Vagina (tissue), 2 donors: ENCODE data around the gene PDLIM3.

Experiments used
- POLR2A ChIP-seq, 2 donors: fragments of 450-650 bp; IDR thresholded peaks; one replicate each; pipeline ENCODE4 v1.6.1; 2017; ENCODE audit warnings: antibody characterized with exemption in 2 of 2, mild to moderate bottlenecking in 2 of 2, moderate library complexity in 2 of 2
- POLR2AphosphoS5 ChIP-seq, 2 donors: sonication (generic); formaldehyde crosslinking; IDR thresholded peaks; one replicate each; pipeline ENCODE4 v1.9.0; 2017; ENCODE audit warnings: antibody characterized with exemption in 2 of 2, mild to moderate bottlenecking in 2 of 2, low read depth in 1 of 2; ENCODE audit not compliant: insufficient read depth in 1 of 2
- TF ChIP-seq, protein P1 (sequence below), 3 experiments: fragments of 450-650 bp in 2 of 3; fragments of 200-600 bp in 1 of 3; sonication (generic) in 1 of 3; IDR thresholded peaks; one replicate each; pipeline ENCODE4 v1.5.1; 2017 to 2019; ENCODE audit warnings: antibody characterized with exemption in 3 of 3, mild to moderate bottlenecking in 2 of 3, moderate library complexity in 2 of 3

DNA sequence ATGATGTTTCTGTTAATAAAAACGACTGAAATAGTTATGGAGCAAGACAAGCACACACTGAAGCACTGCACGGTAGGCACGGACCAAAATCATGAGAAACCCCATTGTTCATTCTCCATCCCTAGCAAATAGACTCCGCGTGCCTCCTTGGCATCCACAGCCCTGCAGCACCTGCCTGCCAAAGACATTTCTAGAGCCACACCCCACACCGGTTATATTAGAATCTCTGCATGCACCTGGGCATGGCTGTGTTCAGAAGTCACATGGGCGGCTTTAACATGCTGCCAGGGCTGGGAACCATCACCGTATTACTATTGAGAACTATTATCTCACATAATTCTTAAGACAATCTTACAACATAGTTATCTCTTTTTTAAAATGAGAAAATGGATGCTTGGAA lies 5.9 kb downstream of the PDLIM3 start:
- TF ChIP-seq POLR2A (IDR thresholded peaks at IDR 0.05) (no peak), POLR2AphosphoS5 (IDR thresholded peaks at IDR 0.05; ENCODE audit: insufficient read depth in 1 of 2, low read depth in 1 of 2) (no peak)
- TF ChIP-seq, protein P1, sequence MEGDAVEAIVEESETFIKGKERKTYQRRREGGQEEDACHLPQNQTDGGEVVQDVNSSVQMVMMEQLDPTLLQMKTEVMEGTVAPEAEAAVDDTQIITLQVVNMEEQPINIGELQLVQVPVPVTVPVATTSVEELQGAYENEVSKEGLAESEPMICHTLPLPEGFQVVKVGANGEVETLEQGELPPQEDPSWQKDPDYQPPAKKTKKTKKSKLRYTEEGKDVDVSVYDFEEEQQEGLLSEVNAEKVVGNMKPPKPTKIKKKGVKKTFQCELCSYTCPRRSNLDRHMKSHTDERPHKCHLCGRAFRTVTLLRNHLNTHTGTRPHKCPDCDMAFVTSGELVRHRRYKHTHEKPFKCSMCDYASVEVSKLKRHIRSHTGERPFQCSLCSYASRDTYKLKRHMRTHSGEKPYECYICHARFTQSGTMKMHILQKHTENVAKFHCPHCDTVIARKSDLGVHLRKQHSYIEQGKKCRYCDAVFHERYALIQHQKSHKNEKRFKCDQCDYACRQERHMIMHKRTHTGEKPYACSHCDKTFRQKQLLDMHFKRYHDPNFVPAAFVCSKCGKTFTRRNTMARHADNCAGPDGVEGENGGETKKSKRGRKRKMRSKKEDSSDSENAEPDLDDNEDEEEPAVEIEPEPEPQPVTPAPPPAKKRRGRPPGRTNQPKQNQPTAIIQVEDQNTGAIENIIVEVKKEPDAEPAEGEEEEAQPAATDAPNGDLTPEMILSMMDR (IDR thresholded peaks at IDR 0.05): no peak
